ENCODE data around the gene SPACA9.

SPACA9 gene

DNA sequence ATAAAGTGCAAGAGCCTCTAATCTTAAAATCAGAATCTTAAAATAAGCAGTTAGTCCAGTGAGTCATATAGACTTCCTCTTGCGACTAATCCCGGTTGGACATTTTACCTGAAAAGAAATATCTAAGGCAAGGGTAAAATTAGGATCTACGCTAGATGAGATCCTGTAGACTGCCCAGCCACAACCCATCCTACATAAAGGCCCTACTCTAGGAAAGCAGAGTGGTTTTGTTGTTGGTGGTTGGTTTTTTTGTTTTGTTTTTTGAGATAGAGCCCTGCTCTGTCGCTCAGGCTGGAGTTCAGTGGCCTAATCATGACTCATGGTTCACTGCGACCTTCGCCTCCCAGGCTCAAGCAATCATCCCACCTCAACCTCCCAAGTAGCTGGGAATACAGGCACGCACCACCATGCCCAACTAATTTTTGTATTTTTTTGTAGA is 58.8 kb downstream of the SPACA9 start:
- TF ChIP-seq, protein P1, sequence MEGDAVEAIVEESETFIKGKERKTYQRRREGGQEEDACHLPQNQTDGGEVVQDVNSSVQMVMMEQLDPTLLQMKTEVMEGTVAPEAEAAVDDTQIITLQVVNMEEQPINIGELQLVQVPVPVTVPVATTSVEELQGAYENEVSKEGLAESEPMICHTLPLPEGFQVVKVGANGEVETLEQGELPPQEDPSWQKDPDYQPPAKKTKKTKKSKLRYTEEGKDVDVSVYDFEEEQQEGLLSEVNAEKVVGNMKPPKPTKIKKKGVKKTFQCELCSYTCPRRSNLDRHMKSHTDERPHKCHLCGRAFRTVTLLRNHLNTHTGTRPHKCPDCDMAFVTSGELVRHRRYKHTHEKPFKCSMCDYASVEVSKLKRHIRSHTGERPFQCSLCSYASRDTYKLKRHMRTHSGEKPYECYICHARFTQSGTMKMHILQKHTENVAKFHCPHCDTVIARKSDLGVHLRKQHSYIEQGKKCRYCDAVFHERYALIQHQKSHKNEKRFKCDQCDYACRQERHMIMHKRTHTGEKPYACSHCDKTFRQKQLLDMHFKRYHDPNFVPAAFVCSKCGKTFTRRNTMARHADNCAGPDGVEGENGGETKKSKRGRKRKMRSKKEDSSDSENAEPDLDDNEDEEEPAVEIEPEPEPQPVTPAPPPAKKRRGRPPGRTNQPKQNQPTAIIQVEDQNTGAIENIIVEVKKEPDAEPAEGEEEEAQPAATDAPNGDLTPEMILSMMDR (IDR thresholded peaks at IDR 0.05; ENCODE audit: low read depth, low read length) = no peak
- TF ChIP-seq, protein P2, sequence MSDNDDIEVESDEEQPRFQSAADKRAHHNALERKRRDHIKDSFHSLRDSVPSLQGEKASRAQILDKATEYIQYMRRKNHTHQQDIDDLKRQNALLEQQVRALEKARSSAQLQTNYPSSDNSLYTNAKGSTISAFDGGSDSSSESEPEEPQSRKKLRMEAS (IDR thresholded peaks at IDR 0.05; ENCODE audit: low read depth, low read length) = no peak
- TF ChIP-seq MYC (IDR thresholded peaks at IDR 0.05; ENCODE audit: low read depth, low read length) (no peak), POLR2A (IDR thresholded peaks at IDR 0.05; ENCODE audit: extremely low read depth, insufficient read length) (no peak)
- DNase-seq (ENCODE audit: low read depth) = peak; percentile 40
- H3K4me3 ChIP-seq (ENCODE audit: low read depth, low read length) = no peak overlapping the region

DNA sequence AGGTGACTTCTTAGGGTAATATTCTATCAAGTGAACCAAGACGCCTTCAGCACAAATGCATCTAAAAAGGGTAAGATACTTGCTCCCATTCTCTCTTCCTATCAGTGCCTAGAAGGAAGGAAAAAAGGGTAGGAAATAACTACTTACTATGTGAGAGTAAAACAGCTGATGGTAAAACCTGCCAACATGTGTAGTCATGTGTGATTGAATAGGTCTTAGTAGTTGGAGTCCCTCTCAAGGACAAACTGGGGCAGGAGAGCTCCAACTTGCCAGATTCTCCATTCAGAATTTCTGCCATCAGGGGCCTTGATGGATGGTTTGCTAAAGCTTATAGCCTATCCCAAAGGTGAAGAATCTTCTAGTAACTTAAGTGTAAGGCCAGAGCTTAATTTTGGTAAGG is 60.5 kb downstream of the SPACA9 start:
- no peak for DNase-seq (ENCODE audit: low read depth)
- TF ChIP-seq POLR2A (IDR thresholded peaks at IDR 0.05; ENCODE audit: extremely low read depth, insufficient read length) (no peak), MYC (IDR thresholded peaks at IDR 0.05; ENCODE audit: low read depth, low read length) (no peak)
- TF ChIP-seq, protein P2 (IDR thresholded peaks at IDR 0.05; ENCODE audit: low read depth, low read length) = no peak
- TF ChIP-seq, protein P1 (IDR thresholded peaks at IDR 0.05; ENCODE audit: low read depth, low read length) = no peak

More for the DNA sequence above, 60.5 kb downstream of the SPACA9 start:
- no peak overlapping the region for H3K4me3 ChIP-seq (ENCODE audit: low read depth, low read length)
